Panc1 (cell line): Measurements from ENCODE around the gene MPPED1. TPM values are rescaled to one million over a fixed set of nuclear protein-coding genes. Genes with fewer than 3 reads are reported as not detected.

Experiments used
- ATAC-seq: fragments of 200-7000 bp; cut with Tn5 transposase; 2 replicates; pipeline ENCODE4 v1.9.1; 2020; ENCODE audit warnings: mild to moderate bottlenecking, moderate library complexity
- BruUV-seq: library from RNA; stranded (reverse); fragments of 400-500 nt; replicated peaks from 2 replicates; lab custom pipeline; 2021; lab: Mats Ljungman, UMichigan
- CTCF ChIA-PET: fragments of 300-600 bp; sonication (Branson Sonifier 250); formaldehyde crosslinking; loops from one replicate; lab custom pipeline; 2022; ENCODE audit warnings: antibody characterized with exemption; lab: Charles Lee
- POLR2A ChIA-PET: fragments of 300-600 bp; sonication (Branson Sonifier 250); formaldehyde crosslinking; loops from one replicate; lab custom pipeline; 2022; ENCODE audit warnings: antibody characterized with exemption; lab: Charles Lee
- DNase-seq: peaks from one replicate; pipeline ENCODE4 v3.0.0-alpha.2; 2010; ENCODE audit warnings: low read depth, low spot score
- H3K27ac ChIP-seq: 2 replicates; pipeline ENCODE4 v1.5.1; 2011; ENCODE audit warnings: mild to moderate bottlenecking, low read length, inconsistent platforms
- H3K27me3 ChIP-seq: fragments of 200-500 bp; sonication (Bioruptor generic); 2 replicates; pipeline ENCODE4 v1.6.0; 2014; ENCODE audit warnings: low read length, inconsistent platforms; ENCODE audit not compliant: control insufficient read depth, insufficient read depth
- H3K36me3 ChIP-seq: fragments of 200-500 bp; sonication (Bioruptor generic); 2 replicates; pipeline ENCODE4 v1.5.1; 2014; ENCODE audit warnings: inconsistent platforms, mild to moderate bottlenecking, low read length, moderate library complexity; ENCODE audit not compliant: control insufficient read depth, insufficient read depth
- H3K4me1 ChIP-seq: 2 replicates; pipeline ENCODE4 v1.5.1; 2011; ENCODE audit warnings: inconsistent platforms, mild to moderate bottlenecking, low read length, moderate library complexity; ENCODE audit not compliant: control insufficient read depth, insufficient read depth
- H3K4me3 ChIP-seq, 2 experiments: 2 replicates each; pipeline ENCODE4 v1.5.1; 2011 to 2012; ENCODE audit warnings: low read depth in 2 of 2, low read length in 2 of 2, mild to moderate bottlenecking in 2 of 2, inconsistent platforms in 1 of 2, moderate library complexity in 1 of 2
- H3K9me3 ChIP-seq: fragments of 200-500 bp; sonication (Bioruptor generic); 2 replicates; pipeline ENCODE4 v1.5.1; 2014; ENCODE audit warnings: low read depth, mild to moderate bottlenecking, inconsistent platforms, low read length, moderate library complexity; ENCODE audit not compliant: control insufficient read depth, insufficient read depth
- CTCF ChIP-seq: fragments of 450-650 bp; IDR thresholded peaks from 2 replicates; pipeline ENCODE4 v1.5.1; 2017; ENCODE audit warnings: mild to moderate bottlenecking
- POLR2AphosphoS5 ChIP-seq: IDR thresholded peaks from 2 replicates; pipeline ENCODE4 v1.6.1; 2012; ENCODE audit warnings: mild to moderate bottlenecking, low read depth, low read length, moderate library complexity
- SIN3A ChIP-seq: IDR thresholded peaks from 2 replicates; pipeline ENCODE4 v1.6.1; 2012; ENCODE audit warnings: low read depth, mild to moderate bottlenecking, low read length, moderate library complexity, borderline replicate concordance; ENCODE audit not compliant: insufficient read depth
- TCF7L2 ChIP-seq: IDR thresholded peaks from 2 replicates; pipeline ENCODE4 v1.6.1; 2011; ENCODE audit warnings: mild to moderate bottlenecking, low read depth, low read length, inconsistent platforms
- in situ Hi-C: cut with HindIII; loops from 2 replicates; pipeline ENCODE4 v1.10.0; 2016; ENCODE audit warnings: low sequenced_read_pairs, low pct_unique_long_range_greater_than_20kb
- intact Hi-C: fragments of 100-400 bp; cut with micrococcal nuclease; formaldehyde crosslinking; loops from one replicate; pipeline ENCODE4 v1.10.0; 2022; ENCODE audit not compliant: unreplicated experiment
- total RNA-seq: library from RNA; stranded (reverse); gene quantifications from one replicate; pipeline ENCODE4 v1.2.1, GENCODE V29; 2021; ENCODE audit not compliant: unreplicated experiment
- TF ChIP-seq, protein P1 (sequence below), 2 experiments: IDR thresholded peaks; 2 replicates each; pipeline ENCODE4 v1.6.1; 2011 to 2012; ENCODE audit warnings: low read depth in 2 of 2, control low read depth in 1 of 2, low read length in 1 of 2, mild to moderate bottlenecking in 1 of 2, moderate library complexity in 1 of 2; ENCODE audit not compliant: insufficient read depth in 1 of 2

MPPED1 gene
- total RNA-seq, 1 experiment from 2014 or later, result not detected

DNA sequence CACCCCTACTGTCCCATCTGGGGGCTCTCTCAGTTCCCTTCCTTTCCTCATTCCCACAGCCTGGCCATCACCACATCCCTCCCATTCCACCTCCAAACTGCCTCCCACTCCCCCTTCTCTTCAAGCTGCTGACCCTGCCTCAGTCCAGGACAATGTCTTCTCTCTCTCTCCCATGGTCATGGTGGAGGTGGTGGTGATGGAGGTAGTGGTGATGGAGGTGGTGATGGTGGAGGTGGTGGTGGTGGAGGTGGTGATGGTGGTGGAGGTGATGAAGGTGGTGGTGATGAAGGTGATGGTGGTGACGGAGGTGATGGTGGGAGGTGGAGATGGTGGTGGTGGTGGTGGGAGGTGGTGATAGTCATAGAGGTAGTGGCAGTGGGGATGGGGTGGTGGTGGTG lies 87.0 kb downstream of the MPPED1 start:
- ATAC-seq (no peak), DNase-seq (no peak)
- intact Hi-C loops (no loop called here), in situ Hi-C loops (no loop called here)
- no TSS peak for BruUV-seq
- no peaks in the 10 kb centered on the region for H3K36me3 ChIP-seq
- ChIA-PET POLR2A (no interaction called here), CTCF (no interaction called here)
- H3K4me3 ChIP-seq, result no peak overlapping the region
- TF ChIP-seq, protein P1, sequence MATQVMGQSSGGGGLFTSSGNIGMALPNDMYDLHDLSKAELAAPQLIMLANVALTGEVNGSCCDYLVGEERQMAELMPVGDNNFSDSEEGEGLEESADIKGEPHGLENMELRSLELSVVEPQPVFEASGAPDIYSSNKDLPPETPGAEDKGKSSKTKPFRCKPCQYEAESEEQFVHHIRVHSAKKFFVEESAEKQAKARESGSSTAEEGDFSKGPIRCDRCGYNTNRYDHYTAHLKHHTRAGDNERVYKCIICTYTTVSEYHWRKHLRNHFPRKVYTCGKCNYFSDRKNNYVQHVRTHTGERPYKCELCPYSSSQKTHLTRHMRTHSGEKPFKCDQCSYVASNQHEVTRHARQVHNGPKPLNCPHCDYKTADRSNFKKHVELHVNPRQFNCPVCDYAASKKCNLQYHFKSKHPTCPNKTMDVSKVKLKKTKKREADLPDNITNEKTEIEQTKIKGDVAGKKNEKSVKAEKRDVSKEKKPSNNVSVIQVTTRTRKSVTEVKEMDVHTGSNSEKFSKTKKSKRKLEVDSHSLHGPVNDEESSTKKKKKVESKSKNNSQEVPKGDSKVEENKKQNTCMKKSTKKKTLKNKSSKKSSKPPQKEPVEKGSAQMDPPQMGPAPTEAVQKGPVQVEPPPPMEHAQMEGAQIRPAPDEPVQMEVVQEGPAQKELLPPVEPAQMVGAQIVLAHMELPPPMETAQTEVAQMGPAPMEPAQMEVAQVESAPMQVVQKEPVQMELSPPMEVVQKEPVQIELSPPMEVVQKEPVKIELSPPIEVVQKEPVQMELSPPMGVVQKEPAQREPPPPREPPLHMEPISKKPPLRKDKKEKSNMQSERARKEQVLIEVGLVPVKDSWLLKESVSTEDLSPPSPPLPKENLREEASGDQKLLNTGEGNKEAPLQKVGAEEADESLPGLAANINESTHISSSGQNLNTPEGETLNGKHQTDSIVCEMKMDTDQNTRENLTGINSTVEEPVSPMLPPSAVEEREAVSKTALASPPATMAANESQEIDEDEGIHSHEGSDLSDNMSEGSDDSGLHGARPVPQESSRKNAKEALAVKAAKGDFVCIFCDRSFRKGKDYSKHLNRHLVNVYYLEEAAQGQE (IDR thresholded peaks at IDR 0.05; ENCODE audit: insufficient read depth in 1 of 2, low read depth in 2 of 2, low read length in 1 of 2), result no peak
- TF ChIP-seq TCF7L2, result no peak
- TF ChIP-seq SIN3A, result no peak
- no peak for TF ChIP-seq POLR2AphosphoS5
- no peak for TF ChIP-seq CTCF
- H3K27me3 ChIP-seq, result no peaks in the 10 kb centered on the region
- no peaks in the 10 kb centered on the region for H3K4me1 ChIP-seq
- H3K9me3 ChIP-seq, result no peaks in the 10 kb centered on the region
- no peak overlapping the region for H3K27ac ChIP-seq

GRCh38 chr22:43500792-43501785 lies 89.3 kb downstream of the MPPED1 start:
- H3K36me3 ChIP-seq, result no peaks in the 10 kb centered on the region
- no TSS peak for BruUV-seq
- CTCF ChIA-PET, result no interaction called here
- H3K27ac ChIP-seq, result no peak overlapping the region
- DNase-seq, result no peak
- H3K9me3 ChIP-seq, result no peaks in the 10 kb centered on the region
- H3K4me1 ChIP-seq, result no peaks in the 10 kb centered on the region
- no peaks in the 10 kb centered on the region for H3K27me3 ChIP-seq
- in situ Hi-C loops, result no loop called here
- POLR2A ChIA-PET, result no interaction called here
- H3K4me3 ChIP-seq, result no peak overlapping the region
- TF ChIP-seq, protein P1 (IDR thresholded peaks at IDR 0.05; ENCODE audit: insufficient read depth in 1 of 2, low read depth in 2 of 2, low read length in 1 of 2), result no peak
- TF ChIP-seq SIN3A, result no peak
- intact Hi-C loops, result no loop called here
- ATAC-seq, result no peak
